ENCODE measurements around the gene IL1RAP. TPM values are rescaled to one million over a fixed set of nuclear protein-coding genes. Genes with fewer than 3 reads are reported as not detected.
"Not testable (repeated sequence)": the region's sequence is repeated elsewhere in the genome, so short reads cannot be mapped to it uniquely, and the experiment has no call there.

The IL1RAP gene, protein sequence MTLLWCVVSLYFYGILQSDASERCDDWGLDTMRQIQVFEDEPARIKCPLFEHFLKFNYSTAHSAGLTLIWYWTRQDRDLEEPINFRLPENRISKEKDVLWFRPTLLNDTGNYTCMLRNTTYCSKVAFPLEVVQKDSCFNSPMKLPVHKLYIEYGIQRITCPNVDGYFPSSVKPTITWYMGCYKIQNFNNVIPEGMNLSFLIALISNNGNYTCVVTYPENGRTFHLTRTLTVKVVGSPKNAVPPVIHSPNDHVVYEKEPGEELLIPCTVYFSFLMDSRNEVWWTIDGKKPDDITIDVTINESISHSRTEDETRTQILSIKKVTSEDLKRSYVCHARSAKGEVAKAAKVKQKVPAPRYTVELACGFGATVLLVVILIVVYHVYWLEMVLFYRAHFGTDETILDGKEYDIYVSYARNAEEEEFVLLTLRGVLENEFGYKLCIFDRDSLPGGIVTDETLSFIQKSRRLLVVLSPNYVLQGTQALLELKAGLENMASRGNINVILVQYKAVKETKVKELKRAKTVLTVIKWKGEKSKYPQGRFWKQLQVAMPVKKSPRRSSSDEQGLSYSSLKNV
- 1.6 and 2.8 TPM in 2 replicates for total RNA-seq (2014; rRNA removed; shearing (Covaris generic); ENCODE audit: low replicate concordance)

DNA sequence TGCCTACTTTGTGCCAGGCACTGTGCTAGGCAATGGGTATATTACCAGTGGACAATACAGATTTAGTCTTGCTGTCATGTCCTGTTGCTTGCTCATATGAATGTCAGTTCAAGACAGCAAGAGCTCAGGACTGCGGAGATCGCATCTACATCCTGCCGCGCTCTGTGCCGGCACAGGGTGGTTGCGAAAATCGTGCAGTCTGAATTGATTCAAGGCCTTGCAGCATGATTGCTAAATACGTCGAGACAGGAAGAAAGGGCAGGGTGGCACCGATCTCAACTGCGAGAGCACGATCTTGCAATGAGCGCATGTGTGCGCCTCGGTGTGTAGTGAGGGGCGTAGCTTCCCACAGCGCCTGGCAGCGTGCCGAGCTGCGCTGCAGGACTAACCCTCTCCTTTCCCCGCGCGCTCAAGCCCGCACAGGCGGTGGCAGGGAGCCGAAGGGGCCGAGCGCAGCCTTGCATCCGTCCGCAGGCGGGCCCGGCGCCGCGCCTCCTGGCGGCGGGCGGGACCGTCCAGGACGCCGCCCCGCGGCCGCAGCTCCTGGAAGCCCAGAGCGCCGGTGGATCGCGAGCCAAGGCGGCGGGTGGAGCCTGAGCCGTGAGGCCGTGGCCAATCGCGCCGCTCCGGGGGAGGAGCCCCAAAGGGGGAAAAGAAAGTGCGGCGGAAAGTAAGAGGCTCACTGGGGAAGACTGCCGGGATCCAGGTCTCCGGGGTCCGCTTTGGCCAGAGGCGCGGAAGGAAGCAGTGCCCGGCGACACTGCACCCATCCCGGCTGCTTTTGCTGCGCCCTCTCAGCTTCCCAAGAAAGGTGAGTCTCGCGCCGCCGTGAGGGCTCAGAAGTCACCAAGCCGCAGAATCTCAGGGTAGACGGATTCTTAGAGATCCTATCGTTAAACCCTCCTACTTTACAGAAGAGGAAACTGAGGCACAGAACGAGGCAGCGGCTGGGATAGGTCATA, at the start of gene IL1RAP:
TSS of gene IL1RAP (plus strand) at position 677 of the 962 bp plus-strand sequence. CDS start 50,205 bp downstream, outside the sequence.
- H3K9me2 ChIP-seq (replicated peaks; ENCODE audit: insufficient read depth, low read length) = no peaks in the 10 kb centered on the region
- H3K36me3 ChIP-seq (ENCODE audit: insufficient read depth, low read length) = no peaks in the 10 kb centered on the region
- peak within 1 kb of the TSS; percentile 68 for H3K9ac ChIP-seq (ENCODE audit: low read length)
- peak; percentile 96 for DNase-seq
- H3K27ac ChIP-seq (ENCODE audit: low read length) = no peak within 1 kb of the TSS
- peaks cover 12% of the 10 kb centered on the region for H3K4me1 ChIP-seq (ENCODE audit: low read length)
- H2AFZ ChIP-seq (ENCODE audit: low read length) = peak within 1 kb of the TSS; percentile 91
- 0 out of 2 replicates have a peak, but pooled peaks cover 2% of the 10 kb centered on the region for H3K27me3 ChIP-seq (ENCODE audit: low read length)
- peak within 1 kb of the TSS; percentile 75 for H3K4me3 ChIP-seq (ENCODE audit: low read length)
- no peaks in the 10 kb centered on the region for H3K79me2 ChIP-seq (ENCODE audit: low read length)
- no peaks in the 10 kb centered on the region for H3K9me3 ChIP-seq (ENCODE audit: low read length)
- no peaks in the 10 kb centered on the region for H4K20me1 ChIP-seq (ENCODE audit: insufficient read depth, low read depth, low read length)
- H3K4me2 ChIP-seq (ENCODE audit: low read depth, low read length, poor library complexity, severe bottlenecking) = peak within 1 kb of the TSS; percentile 82

GRCh38 chr3:190467922-190468321, 46.0 kb upstream of the IL1RAP start:
- H3K27me3 ChIP-seq (ENCODE audit: low read length) = no peaks in the 10 kb centered on the region
- no peak overlapping the region for H3K27ac ChIP-seq (ENCODE audit: low read length)
- H2AFZ ChIP-seq (ENCODE audit: low read length) = no peak overlapping the region
- H3K36me3 ChIP-seq (ENCODE audit: insufficient read depth, low read length) = no peaks in the 10 kb centered on the region
- no peak overlapping the region for H3K4me2 ChIP-seq (ENCODE audit: low read depth, low read length, poor library complexity, severe bottlenecking)
- no peaks in the 10 kb centered on the region for H3K4me1 ChIP-seq (ENCODE audit: low read length)
- H3K9ac ChIP-seq (ENCODE audit: low read length) = no peak overlapping the region
- H3K9me3 ChIP-seq (ENCODE audit: low read length) = peaks cover 22% of the 10 kb centered on the region
- H3K4me3 ChIP-seq (ENCODE audit: low read length) = no peak overlapping the region
- H3K79me2 ChIP-seq (ENCODE audit: low read length) = no peaks in the 10 kb centered on the region
- no peaks in the 10 kb centered on the region for H4K20me1 ChIP-seq (ENCODE audit: insufficient read depth, low read depth, low read length)
- H3K9me2 ChIP-seq (replicated peaks; ENCODE audit: insufficient read depth, low read length) = no peaks in the 10 kb centered on the region
- DNase-seq = no peak

GRCh38 chr3:190473261-190473660, 40.6 kb upstream of the IL1RAP start:
- not testable (repeated sequence) for H4K20me1 ChIP-seq (ENCODE audit: insufficient read depth, low read depth, low read length); H3K4me1 ChIP-seq (ENCODE audit: low read length); H3K9me2 ChIP-seq (replicated peaks; ENCODE audit: insufficient read depth, low read length); H3K4me3 ChIP-seq (ENCODE audit: low read length); H3K79me2 ChIP-seq (ENCODE audit: low read length); DNase-seq; H2AFZ ChIP-seq (ENCODE audit: low read length); H3K9ac ChIP-seq (ENCODE audit: low read length); H3K4me2 ChIP-seq (ENCODE audit: low read depth, low read length, poor library complexity, severe bottlenecking); H3K27ac ChIP-seq (ENCODE audit: low read length); H3K36me3 ChIP-seq (ENCODE audit: insufficient read depth, low read length); H3K27me3 ChIP-seq (ENCODE audit: low read length)
- peaks cover 18% of the 10 kb centered on the region for H3K9me3 ChIP-seq (ENCODE audit: low read length)

- no peaks in the 10 kb centered on the region for H3K4me1 ChIP-seq (ENCODE audit: low read length)
- H3K4me2 ChIP-seq (ENCODE audit: low read depth, low read length, poor library complexity, severe bottlenecking) = no peak overlapping the region
- no peak for DNase-seq
- H3K36me3 ChIP-seq (ENCODE audit: insufficient read depth, low read length) = no peaks in the 10 kb centered on the region
- H3K9ac ChIP-seq (ENCODE audit: low read length) = no peak overlapping the region
- no peaks in the 10 kb centered on the region for H4K20me1 ChIP-seq (ENCODE audit: insufficient read depth, low read depth, low read length)
- H3K27ac ChIP-seq (ENCODE audit: low read length) = no peak overlapping the region
- H3K79me2 ChIP-seq (ENCODE audit: low read length) = no peaks in the 10 kb centered on the region
- no peak overlapping the region for H3K4me3 ChIP-seq (ENCODE audit: low read length)
- H3K27me3 ChIP-seq (ENCODE audit: low read length) = no peaks in the 10 kb centered on the region
- peaks cover 6% of the 10 kb centered on the region; the same call in 1 of the 2 replicates for H3K9me3 ChIP-seq (ENCODE audit: low read length)
- no peaks in the 10 kb centered on the region for H3K9me2 ChIP-seq (replicated peaks; ENCODE audit: insufficient read depth, low read length)
- no peak overlapping the region for H2AFZ ChIP-seq (ENCODE audit: low read length)
These were observed 32.1 kb upstream of the IL1RAP start for GRCh38 chr3:190481779-190482178.

- Histone ChIP-seq H2AFZ (ENCODE audit: low read length) (no peak overlapping the region), H3K9me3 (ENCODE audit: low read length) (peaks cover 6% of the 10 kb centered on the region; the same call in 1 of the 2 replicates), H4K20me1 (ENCODE audit: insufficient read depth, low read depth, low read length) (no peaks in the 10 kb centered on the region), H3K27ac (ENCODE audit: low read length) (no peak overlapping the region), H3K27me3 (ENCODE audit: low read length) (no peaks in the 10 kb centered on the region), H3K9ac (ENCODE audit: low read length) (no peak overlapping the region), H3K4me1 (ENCODE audit: low read length) (no peaks in the 10 kb centered on the region), H3K4me2 (ENCODE audit: low read depth, low read length, poor library complexity, severe bottlenecking) (no peak overlapping the region), H3K9me2 (replicated peaks; ENCODE audit: insufficient read depth, low read length) (no peaks in the 10 kb centered on the region), H3K36me3 (ENCODE audit: insufficient read depth, low read length) (no peaks in the 10 kb centered on the region), H3K79me2 (ENCODE audit: low read length) (no peaks in the 10 kb centered on the region), H3K4me3 (ENCODE audit: low read length) (no peak overlapping the region)
- no peak for DNase-seq
These were observed 27.9 kb upstream of the IL1RAP start for GRCh38 chr3:190485830-190486532.

DNA sequence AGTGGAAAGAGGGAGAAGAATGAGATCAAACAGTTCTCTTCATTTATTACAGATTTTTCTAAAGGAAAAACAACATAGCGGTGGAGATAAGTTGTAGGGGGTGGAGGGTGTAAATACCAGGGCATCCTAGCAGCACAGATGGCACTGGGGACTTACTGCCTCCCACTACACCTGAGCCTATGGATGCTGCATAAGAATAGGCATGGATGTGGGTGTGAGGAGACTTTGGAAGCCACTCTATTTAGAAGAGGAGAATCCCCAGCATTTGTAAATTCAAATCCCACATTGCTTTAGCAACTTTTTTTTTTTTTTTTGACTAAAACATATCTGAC, 27.4 kb upstream of the IL1RAP start:
- Histone ChIP-seq H3K27ac (ENCODE audit: low read length) (no peak overlapping the region), H3K79me2 (ENCODE audit: low read length) (no peaks in the 10 kb centered on the region), H3K36me3 (ENCODE audit: insufficient read depth, low read length) (no peaks in the 10 kb centered on the region), H3K4me3 (ENCODE audit: low read length) (no peak overlapping the region), H3K9me2 (replicated peaks; ENCODE audit: insufficient read depth, low read length) (no peaks in the 10 kb centered on the region), H2AFZ (ENCODE audit: low read length) (no peak overlapping the region), H4K20me1 (ENCODE audit: insufficient read depth, low read depth, low read length) (no peaks in the 10 kb centered on the region), H3K4me1 (ENCODE audit: low read length) (no peaks in the 10 kb centered on the region), H3K9ac (ENCODE audit: low read length) (no peak overlapping the region), H3K9me3 (ENCODE audit: low read length) (peaks cover 6% of the 10 kb centered on the region; the same call in 1 of the 2 replicates), H3K27me3 (ENCODE audit: low read length) (no peaks in the 10 kb centered on the region), H3K4me2 (ENCODE audit: low read depth, low read length, poor library complexity, severe bottlenecking) (no peak overlapping the region)
- no peak for DNase-seq

DNA sequence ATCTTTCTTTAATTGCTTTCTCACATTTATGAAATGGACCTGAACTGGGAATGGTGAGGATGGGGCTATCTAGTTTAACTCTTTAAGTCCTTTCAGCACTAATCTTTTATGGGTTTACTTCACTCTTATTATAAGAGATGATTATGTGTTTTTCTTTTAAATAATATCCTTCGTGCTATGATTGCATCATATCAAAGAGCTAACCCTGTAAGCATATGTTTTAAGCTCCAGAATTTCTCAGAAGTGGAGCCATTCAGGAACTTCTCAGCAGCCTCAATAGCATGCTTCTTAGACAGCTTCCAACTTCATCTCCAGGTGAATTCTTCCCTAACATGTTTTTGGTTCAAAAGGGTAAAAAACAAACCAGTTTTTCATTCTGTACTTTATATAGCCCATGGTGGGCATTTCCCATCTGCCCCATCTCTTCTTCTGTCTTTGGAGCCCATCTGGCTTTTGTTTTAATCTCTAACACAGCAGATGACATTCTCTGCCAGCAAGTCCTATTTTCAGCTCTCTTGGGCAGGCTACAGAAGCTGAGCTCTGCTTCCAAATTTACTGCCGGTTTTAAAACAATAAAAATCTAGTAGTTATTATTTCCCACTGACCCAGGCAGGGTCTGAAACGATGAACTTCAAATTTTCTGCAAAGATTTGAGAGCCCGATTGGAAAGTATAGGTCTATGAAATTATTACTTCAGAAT, 26.8 kb upstream of the IL1RAP start:
- H3K36me3 ChIP-seq (ENCODE audit: insufficient read depth, low read length) = no peaks in the 10 kb centered on the region
- no peak overlapping the region for H3K4me2 ChIP-seq (ENCODE audit: low read depth, low read length, poor library complexity, severe bottlenecking)
- no peak overlapping the region for H2AFZ ChIP-seq (ENCODE audit: low read length)
- H3K9me3 ChIP-seq (ENCODE audit: low read length) = peaks cover 6% of the 10 kb centered on the region; the same call in 1 of the 2 replicates
- no peaks in the 10 kb centered on the region for H3K9me2 ChIP-seq (replicated peaks; ENCODE audit: insufficient read depth, low read length)
- H3K4me1 ChIP-seq (ENCODE audit: low read length) = no peaks in the 10 kb centered on the region
- no peak overlapping the region for H3K4me3 ChIP-seq (ENCODE audit: low read length)
- no peaks in the 10 kb centered on the region for H4K20me1 ChIP-seq (ENCODE audit: insufficient read depth, low read depth, low read length)
- DNase-seq = no peak
- H3K27ac ChIP-seq (ENCODE audit: low read length) = no peak overlapping the region
- H3K27me3 ChIP-seq (ENCODE audit: low read length) = no peaks in the 10 kb centered on the region
- no peak overlapping the region for H3K9ac ChIP-seq (ENCODE audit: low read length)
- H3K79me2 ChIP-seq (ENCODE audit: low read length) = no peaks in the 10 kb centered on the region

Measured in Karpas-422 (cell line).